CMK (cell line): ENCODE data around the gene CPPED1.
"Not testable (repeated sequence)": the region's sequence is repeated elsewhere in the genome, so short reads cannot be mapped to it uniquely, and the experiment has no call there.

Source experiments
- DNase-seq: peaks from one replicate; pipeline ENCODE4 v3.0.0-alpha.2; 2010; ENCODE audit warnings: low read depth

The CPPED1 gene

DNA sequence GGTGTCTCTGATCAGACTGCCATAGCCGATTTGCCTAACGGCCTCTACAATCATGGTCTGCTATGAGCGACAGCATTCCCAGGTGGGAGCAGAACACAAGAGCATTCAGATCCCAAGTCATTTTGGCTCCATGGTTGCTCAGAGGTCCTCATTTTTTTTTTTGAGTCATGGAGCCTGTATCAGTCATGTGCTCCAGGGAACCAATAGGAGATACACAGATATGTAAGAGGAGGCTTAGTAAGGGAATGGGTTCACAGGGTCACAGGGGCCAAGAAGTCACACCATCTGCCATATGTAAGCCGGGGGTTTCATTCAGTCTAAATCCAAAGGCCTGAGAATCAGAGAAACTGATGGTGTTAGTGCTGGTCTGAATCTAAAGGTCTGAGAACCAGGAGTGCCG is 36.8 kb downstream of the CPPED1 start:
- no peak for DNase-seq

DNA sequence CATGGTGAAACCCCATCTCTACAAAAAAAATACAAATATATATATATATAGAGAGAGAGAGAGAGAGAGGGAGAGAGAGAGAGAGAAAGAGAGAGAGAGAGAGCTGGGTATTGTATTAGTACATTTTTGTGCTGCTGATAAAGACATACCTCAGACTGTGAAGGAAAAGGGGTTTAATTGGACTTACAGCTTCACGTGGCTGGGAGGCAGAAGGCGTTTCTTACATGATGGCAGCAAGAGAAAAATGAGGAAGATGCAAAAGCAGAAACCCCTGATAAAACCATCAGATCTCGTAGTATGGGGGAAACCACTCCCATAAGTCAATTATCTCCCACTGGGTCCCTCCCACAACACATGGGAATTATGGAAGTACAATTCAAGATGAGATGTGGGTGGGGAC is 37.5 kb downstream of the CPPED1 start:
- DNase-seq, result not testable (repeated sequence)

GRCh38 chr16:12764813-12765488 is 38.7 kb downstream of the CPPED1 start:
- DNase-seq, result no peak

- DNase-seq, result no peak
These were observed 40.2 kb downstream of the CPPED1 start for GRCh38 chr16:12763517-12763916.

- no peak for DNase-seq
These were observed 42.7 kb downstream of the CPPED1 start for GRCh38 chr16:12760819-12761611.

GRCh38 chr16:12758670-12759558 is 44.8 kb downstream of the CPPED1 start:
- no peak for DNase-seq

GRCh38 chr16:12758031-12758669 is 45.5 kb downstream of the CPPED1 start:
- no peak for DNase-seq

- no peak for DNase-seq
These were observed 46.1 kb downstream of the CPPED1 start for GRCh38 chr16:12757546-12757945.

DNA sequence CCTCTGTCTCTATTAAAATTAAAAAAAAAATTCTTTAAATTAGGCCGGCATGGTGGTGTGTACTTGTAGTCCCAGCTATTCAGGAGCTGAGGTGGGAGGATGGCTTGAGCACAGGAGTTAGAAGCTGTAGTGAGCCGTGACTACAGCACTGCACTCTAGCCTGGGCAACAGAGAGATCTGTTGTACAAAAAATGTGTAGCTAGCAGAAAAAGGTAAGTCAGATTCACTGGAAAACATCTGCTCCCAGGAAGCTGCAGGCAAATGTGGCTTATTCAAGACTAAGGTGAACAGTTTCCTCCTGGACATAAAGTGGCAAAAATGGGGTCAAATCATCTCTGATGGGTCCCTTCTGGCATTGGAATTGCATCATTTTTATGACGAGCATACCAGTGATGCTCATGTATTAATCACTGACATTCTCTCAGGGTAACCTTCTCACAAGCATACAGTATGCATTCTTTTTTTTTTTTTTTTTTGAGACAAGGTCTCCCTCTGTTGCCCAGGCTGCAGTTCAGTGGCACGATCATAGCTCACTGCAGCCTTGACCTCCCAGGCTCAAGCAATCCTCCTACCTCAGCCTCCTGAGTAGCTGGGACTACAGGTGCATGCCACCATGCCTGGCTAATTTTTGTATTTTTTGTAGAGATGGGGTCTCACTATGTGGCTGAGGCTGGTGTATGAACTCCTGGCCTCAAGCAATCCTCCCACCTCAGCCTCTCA is 48.7 kb downstream of the CPPED1 start:
- no peak for DNase-seq

DNA sequence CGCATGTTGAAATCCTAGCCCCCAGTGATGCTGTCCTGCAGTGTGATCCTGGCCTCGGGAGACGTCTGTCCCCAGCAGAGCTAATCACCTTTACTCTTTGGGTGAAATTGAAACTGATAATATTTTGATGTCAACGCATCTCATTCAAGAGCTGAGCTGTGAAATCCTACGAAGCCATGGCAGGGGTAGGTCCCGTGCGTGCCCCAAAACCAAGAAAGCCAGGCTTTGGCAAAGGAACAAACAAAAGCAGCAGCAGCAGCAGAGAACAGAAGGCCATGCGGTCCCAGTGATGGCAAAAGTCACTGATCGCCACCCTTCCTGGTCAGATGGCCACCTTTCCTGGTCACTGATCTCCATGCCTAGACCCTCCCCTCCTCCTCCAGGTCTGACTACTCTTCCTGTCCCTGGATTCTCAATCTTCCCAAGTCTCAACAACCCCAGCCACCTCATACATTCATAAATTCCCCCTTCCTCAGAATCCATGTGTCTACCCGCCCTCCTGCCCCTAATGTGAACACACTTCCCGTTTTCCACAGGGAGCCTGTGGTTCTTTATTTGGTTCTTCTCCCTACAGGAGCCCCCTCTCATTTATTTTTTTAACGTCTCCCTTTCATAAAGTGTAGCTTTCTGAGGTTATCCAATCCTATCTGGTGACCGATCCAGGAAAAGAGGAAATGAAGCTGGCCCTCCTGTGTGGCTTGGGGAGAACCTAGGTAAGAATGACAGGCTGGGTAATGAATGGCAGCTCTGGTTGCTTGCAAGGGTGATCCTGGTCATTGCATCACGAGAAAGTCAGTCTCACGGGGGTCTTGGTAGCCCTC is 50.3 kb downstream of the CPPED1 start:
- DNase-seq, result no peak

GRCh38 chr16:12752159-12752558 is 51.5 kb downstream of the CPPED1 start:
- no peak for DNase-seq

GRCh38 chr16:12750554-12750918 is 53.2 kb downstream of the CPPED1 start:
- no peak for DNase-seq

- no peak for DNase-seq
These were observed 54.6 kb downstream of the CPPED1 start for GRCh38 chr16:12749076-12749475.

GRCh38 chr16:12747827-12748226 is 55.9 kb downstream of the CPPED1 start:
- no peak for DNase-seq

- no peak for DNase-seq
These were observed 56.4 kb downstream of the CPPED1 start for GRCh38 chr16:12747261-12747660.

- DNase-seq, result no peak
These were observed 58.8 kb downstream of the CPPED1 start for GRCh38 chr16:12744860-12745259.

DNA sequence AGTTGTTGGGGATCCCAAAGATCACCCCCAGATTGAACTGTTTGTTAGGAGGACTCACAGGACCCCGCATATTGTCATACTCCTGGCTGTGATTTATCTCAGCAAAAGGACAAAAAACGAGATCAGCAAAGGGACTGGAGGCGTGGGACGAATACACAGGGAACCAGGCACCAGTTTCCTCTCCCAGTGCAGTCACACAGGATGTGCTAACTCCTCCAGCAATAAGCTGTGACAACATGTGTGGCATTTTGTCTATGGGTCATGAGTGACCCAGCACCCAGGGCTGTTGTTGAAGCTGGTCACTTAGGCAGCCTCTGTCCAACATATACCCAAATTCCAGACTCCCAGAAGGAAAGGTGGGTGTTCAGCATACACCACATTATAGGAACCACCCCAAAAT is 60.9 kb downstream of the CPPED1 start:
- no peak for DNase-seq

DNA sequence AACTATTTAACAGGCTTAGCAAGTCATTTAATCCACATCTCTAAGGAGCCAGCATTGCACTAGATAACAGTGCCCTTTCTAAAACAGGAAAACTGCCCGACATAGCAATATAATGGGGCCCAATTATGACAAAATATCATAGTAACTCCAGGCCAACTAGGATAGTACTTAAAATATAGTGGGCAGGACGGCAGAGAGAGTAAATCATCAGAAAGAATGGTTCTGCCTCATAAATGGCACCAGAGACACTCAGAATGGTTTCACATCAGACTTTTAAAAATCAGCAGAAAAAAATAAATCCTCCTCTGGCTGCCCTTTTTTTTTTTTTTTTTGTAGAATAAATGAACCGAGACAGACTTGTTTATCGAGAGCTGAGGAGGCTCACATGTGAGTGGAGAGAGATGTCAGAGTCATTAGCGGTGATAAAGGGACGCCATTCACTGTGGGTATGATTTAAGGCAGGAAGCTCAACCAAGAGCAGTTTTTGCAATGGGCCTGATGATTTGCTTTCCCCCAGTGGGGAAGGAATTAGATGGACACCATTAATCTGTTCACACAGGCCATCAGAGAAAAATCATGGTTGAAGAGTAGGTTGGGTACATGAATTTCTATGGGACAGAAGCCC is 62.6 kb downstream of the CPPED1 start:
- no peak for DNase-seq

DNA sequence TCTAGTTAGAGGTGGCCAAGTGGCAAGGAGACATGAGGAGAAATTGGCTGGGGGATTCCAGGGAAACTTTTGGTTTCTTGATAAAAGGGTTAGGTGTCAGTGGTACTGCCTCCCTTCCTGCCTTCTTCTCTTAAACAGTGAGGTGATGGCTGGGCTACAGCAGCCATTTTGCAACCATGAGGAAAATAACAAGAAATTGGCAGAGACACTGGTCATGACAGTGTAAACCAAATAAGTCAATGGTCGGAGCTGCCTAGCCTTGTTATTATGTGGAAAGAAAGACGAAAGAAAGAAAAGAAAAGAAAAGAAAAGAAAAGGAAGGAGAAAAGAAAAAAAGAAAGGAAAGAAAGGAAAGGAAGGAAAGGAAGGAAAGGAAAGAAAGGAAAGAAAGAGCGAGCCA is 63.9 kb downstream of the CPPED1 start:
- DNase-seq, result no peak

GRCh38 chr16:12737563-12737962 is 66.1 kb downstream of the CPPED1 start:
- no peak for DNase-seq
